IMR-90 (cell line): ENCODE data around the gene ZNF443. TPM values are rescaled to one million over a fixed set of nuclear protein-coding genes. Genes with fewer than 3 reads are reported as not detected.
"Not testable (repeated sequence)": the region's sequence is repeated elsewhere in the genome, so short reads cannot be mapped to it uniquely, and the experiment has no call there.

Experiments
- ATAC-seq: fragments of 200-7000 bp; cut with Tn5 transposase; 2 replicates; pipeline ENCODE4 v1.9.1; 2020; ENCODE audit warnings: low read depth, mild to moderate bottlenecking, moderate library complexity
- BruUV-seq: library from RNA; stranded (reverse); fragments of 400-500 nt; replicated peaks from 2 replicates; lab custom pipeline; 2021; lab: Mats Ljungman, UMichigan
- CTCF ChIA-PET: fragments of 300-600 bp; formaldehyde crosslinking; extraction: SDS; loops from one replicate; lab custom pipeline; 2021; ENCODE audit warnings: antibody characterized with exemption; lab: Yijun Ruan, JAX
- POLR2A ChIA-PET: fragments of 300-600 bp; sonication (Branson Sonifier 250); formaldehyde crosslinking; loops from one replicate; lab custom pipeline; 2022; ENCODE audit warnings: antibody characterized with exemption; ENCODE audit not compliant: unreplicated experiment; lab: Charles Lee
- DNase-seq: peaks from one replicate; pipeline ENCODE4 v3.0.0; 2013
- H2AFZ ChIP-seq: replicated peaks from 2 replicates; pipeline ENCODE3; 2013; ENCODE audit warnings: low read length, mild to moderate bottlenecking; ENCODE audit not compliant: poor library complexity
- H2AK5ac ChIP-seq: 2 replicates; pipeline ENCODE4 v1.6.1; 2013; ENCODE audit warnings: low read depth, low read length, inconsistent platforms
- H2AK9ac ChIP-seq: replicated peaks from 2 replicates; pipeline ENCODE3; 2013; ENCODE audit warnings: mild to moderate bottlenecking, low read depth, low read length, moderate library complexity; ENCODE audit not compliant: poor library complexity
- H2BK120ac ChIP-seq: 2 replicates; pipeline ENCODE4 v1.6.1; 2013; ENCODE audit warnings: low read depth, low read length, inconsistent platforms
- H2BK15ac ChIP-seq: 3 replicates; pipeline ENCODE4 v1.6.1; 2013; ENCODE audit warnings: low read depth, low read length, inconsistent platforms
- H2BK20ac ChIP-seq: 2 replicates; pipeline ENCODE4 v1.6.1; 2013; ENCODE audit warnings: low read depth, mild to moderate bottlenecking, inconsistent platforms, low read length, moderate library complexity
- H2BK5ac ChIP-seq: 2 replicates; pipeline ENCODE4 v1.6.1; 2013; ENCODE audit warnings: mild to moderate bottlenecking, low read depth, low read length, inconsistent platforms; ENCODE audit not compliant: poor library complexity, severe bottlenecking
- H3K14ac ChIP-seq: replicated peaks from 2 replicates; pipeline ENCODE4 v1.6.1; 2013; ENCODE audit warnings: low read depth, low read length, inconsistent platforms
- H3K18ac ChIP-seq: 2 replicates; pipeline ENCODE4 v1.6.1; 2013; ENCODE audit warnings: low read depth, low read length, control low read depth
- H3K23ac ChIP-seq: 2 replicates; pipeline ENCODE4 v1.6.1; 2013; ENCODE audit warnings: low read depth, low read length, inconsistent platforms
- H3K27ac ChIP-seq: 2 replicates; pipeline ENCODE4 v1.5.1; 2013; ENCODE audit warnings: mild to moderate bottlenecking, control low read depth, low read length; ENCODE audit not compliant: insufficient read depth
- H3K27me3 ChIP-seq: 2 replicates; pipeline ENCODE4 v1.6.1; 2013; ENCODE audit warnings: low read length; ENCODE audit not compliant: control insufficient read depth, insufficient read depth
- H3K36me3 ChIP-seq: 2 replicates; pipeline ENCODE4 v1.6.1; 2013; ENCODE audit warnings: low read length, mixed read lengths; ENCODE audit not compliant: control insufficient read depth, insufficient read depth
- H3K4ac ChIP-seq: 2 replicates; pipeline ENCODE4 v1.6.1; 2013; ENCODE audit warnings: low read depth, low read length, inconsistent platforms
- H3K4me1 ChIP-seq: 2 replicates; pipeline ENCODE4 v1.6.1; 2013; ENCODE audit warnings: low read length, mixed read lengths; ENCODE audit not compliant: control insufficient read depth, insufficient read depth
- H3K4me2 ChIP-seq: 2 replicates; pipeline ENCODE4 v1.6.1; 2013; ENCODE audit warnings: low read depth, mild to moderate bottlenecking, control low read depth, low read length, moderate library complexity
- H3K4me3 ChIP-seq: 2 replicates; pipeline ENCODE4 v1.5.1; 2013; ENCODE audit warnings: low read depth, mild to moderate bottlenecking, control low read depth, low read length, moderate library complexity; ENCODE audit not compliant: insufficient read depth
- H3K56ac ChIP-seq: 2 replicates; pipeline ENCODE4 v1.6.1; 2013; ENCODE audit warnings: low read length, inconsistent platforms; ENCODE audit not compliant: insufficient read depth; ENCODE audit errors: extremely low read depth
- H3K79me1 ChIP-seq, 2 experiments: 2 replicates each; pipeline ENCODE4 v1.6.1; 2013; ENCODE audit warnings: low read length in 2 of 2, inconsistent platforms in 1 of 2, low read depth in 1 of 2
- H3K9ac ChIP-seq: 2 replicates; pipeline ENCODE4 v1.6.1; 2013; ENCODE audit warnings: low read depth, low read length, control low read depth
- H3K9me1 ChIP-seq: 2 replicates; pipeline ENCODE4 v1.6.1; 2013; ENCODE audit warnings: low read length, inconsistent platforms; ENCODE audit not compliant: insufficient read depth
- H3K9me3 ChIP-seq: 2 replicates; pipeline ENCODE4 v1.6.1; 2013; ENCODE audit warnings: low read length; ENCODE audit not compliant: control insufficient read depth, insufficient read depth
- H4K20me1 ChIP-seq: 2 replicates; pipeline ENCODE4 v1.6.1; 2013; ENCODE audit warnings: low read length, inconsistent platforms; ENCODE audit not compliant: insufficient read depth
- H4K5ac ChIP-seq: 2 replicates; pipeline ENCODE4 v1.6.1; 2013; ENCODE audit warnings: mild to moderate bottlenecking, low read depth, low read length, control low read depth
- H4K8ac ChIP-seq, 2 experiments: 2 replicates each; pipeline ENCODE4 v1.6.1; 2013; ENCODE audit warnings: low read depth in 2 of 2, low read length in 2 of 2, control low read depth in 1 of 2, inconsistent platforms in 1 of 2
- H4K91ac ChIP-seq: 2 replicates; pipeline ENCODE4 v1.6.1; 2013; ENCODE audit warnings: low read depth, low read length, inconsistent platforms; ENCODE audit not compliant: insufficient read depth
- WGBS, 2 experiments: methylation state at CpG; one replicate each; pipeline versions ENCODE4 v1.1.5 to v1.1.7; 2013; ENCODE audit warnings: missing lambda C conversion rate in 2 of 2; ENCODE audit not compliant: insufficient read length in 1 of 2; ENCODE audit errors: extremely low coverage in 2 of 2; 5-methylcytosine and 5-hydroxymethylcytosine counted together
- dilution Hi-C: fragments of 300-500 bp; cut with HindIII; formaldehyde crosslinking; loops from one replicate; pipeline ENCODE4 v1.14.3; 2018; ENCODE audit warnings: low sequenced_read_pairs; ENCODE audit not compliant: unreplicated experiment
- in situ Hi-C: fragments of 300-500 bp; cut with MboI; formaldehyde crosslinking; loops from 3 replicates; pipeline ENCODE4 v1.14.3; 2019; ENCODE audit warnings: low sequenced_read_pairs, inconsistent platforms, mixed read lengths
- intact Hi-C: fragments of 100-400 bp; cut with micrococcal nuclease; formaldehyde crosslinking; loops from 2 replicates; pipeline ENCODE4 v1.10.0; 2022
- polyA plus RNA-seq, 3 experiments: library from polyadenylated mRNA; depleted of rRNA; stranded (reverse); fragments of >200 nt; gene quantifications; 2 replicates each; pipeline ENCODE4 v1.2.3, GENCODE V29; 2012; ENCODE audit warnings: low replicate concordance in 1 of 3
- total RNA-seq: library from RNA; depleted of rRNA; stranded (reverse); fragments of >200 nt; gene quantifications from 2 replicates; pipeline ENCODE4 v1.2.3, GENCODE V29; 2012

ZNF443 gene
- total and polyA plus RNA-seq, 2 of the 4 experiments (the other 2 are of a cell fraction), result 0.79 to 3.2 TPM

DNA sequence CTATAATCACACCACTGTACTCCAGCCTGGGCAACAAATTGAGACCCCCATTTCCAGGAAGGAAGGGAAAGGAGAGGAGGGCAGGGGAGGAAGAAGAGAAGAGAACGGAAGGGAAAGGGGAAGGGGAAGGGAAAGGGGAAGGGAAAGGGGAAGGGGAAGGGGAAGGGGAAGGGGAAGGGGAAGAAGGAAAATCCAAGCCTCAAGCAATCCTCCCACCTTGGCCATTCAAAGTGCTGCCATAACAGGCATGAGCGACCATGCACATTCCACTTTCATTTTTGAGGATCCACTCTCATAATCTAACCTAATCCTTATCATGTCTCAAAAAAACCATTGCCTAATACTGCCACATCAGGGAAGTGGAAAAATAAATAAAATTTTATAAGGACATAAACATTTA, 54.5 kb downstream of the ZNF443 start:
- BruUV-seq, DNase-seq, H3K14ac ChIP-seq, POLR2A ChIA-PET, H3K56ac ChIP-seq, H4K91ac ChIP-seq, H4K20me1 ChIP-seq, intact Hi-C loops, H2BK20ac ChIP-seq, H3K4me3 ChIP-seq, H3K79me1 ChIP-seq, H2AK9ac ChIP-seq, H3K18ac ChIP-seq, dilution Hi-C loops, ATAC-seq, H3K36me3 ChIP-seq, H2BK5ac ChIP-seq, H4K8ac ChIP-seq, H3K9me1 ChIP-seq, H3K23ac ChIP-seq, CTCF ChIA-PET, H2AK5ac ChIP-seq, H3K4me1 ChIP-seq, H3K27me3 ChIP-seq, H2BK15ac ChIP-seq, H4K5ac ChIP-seq, H3K9ac ChIP-seq, in situ Hi-C loops, H2AFZ ChIP-seq, H3K9me3 ChIP-seq, H3K4me2 ChIP-seq, H3K4ac ChIP-seq, H3K27ac ChIP-seq, H2BK120ac ChIP-seq: not testable (repeated sequence)
- WGBS, 2 experiments, result no CpG with 5 or more reads among the region's 2 CpGs
